ENCODE results near the gene SP1.
"Not testable (repeated sequence)": the region's sequence is repeated elsewhere in the genome, so short reads cannot be mapped to it uniquely, and the experiment has no call there.

Gene SP1

GRCh38 chr12:53344487-53344823, 35.5 kb upstream of the SP1 start:
- H3K36me3 Mint-ChIP-seq (ENCODE audit: insufficient read depth): peaks cover 13% of the 10 kb centered on the region
- H3K4me3 Mint-ChIP-seq: peak overlapping the region; percentile 91
- no peaks in the 10 kb centered on the region for H3K9me3 Mint-ChIP-seq
- peaks cover 9% of the 10 kb centered on the region for H3K27me3 Mint-ChIP-seq
- peak overlapping the region; percentile 84 for H3K27ac Mint-ChIP-seq (ENCODE audit: low read depth)
- no peak for DNase-seq (ENCODE audit: low spot score in 2 of 2)
- ATAC-seq (replicated peaks; ENCODE audit: extremely low read depth, poor library complexity, severe bottlenecking): no peak
- peaks cover 14% of the 10 kb centered on the region for H3K4me1 Mint-ChIP-seq

GRCh38 chr12:53344824-53345485, 35.0 kb upstream of the SP1 start:
- peak overlapping the region; percentile 84 for H3K27ac Mint-ChIP-seq (ENCODE audit: low read depth)
- peak; percentile 79 for ATAC-seq (replicated peaks; ENCODE audit: extremely low read depth, poor library complexity, severe bottlenecking)
- H3K4me1 Mint-ChIP-seq: peaks cover 14% of the 10 kb centered on the region
- H3K9me3 Mint-ChIP-seq: no peaks in the 10 kb centered on the region
- H3K36me3 Mint-ChIP-seq (ENCODE audit: insufficient read depth): peaks cover 13% of the 10 kb centered on the region
- H3K4me3 Mint-ChIP-seq: peak overlapping the region; percentile 91
- DNase-seq (ENCODE audit: low spot score in 2 of 2): peak; percentile 37 to 44
- H3K27me3 Mint-ChIP-seq: peaks cover 9% of the 10 kb centered on the region

- H3K27ac Mint-ChIP-seq (ENCODE audit: low read depth): peak overlapping the region; percentile 84
- peaks cover 3% of the 10 kb centered on the region for H3K27me3 Mint-ChIP-seq
- H3K4me3 Mint-ChIP-seq: peak overlapping the region; percentile 91
- no peak for ATAC-seq (replicated peaks; ENCODE audit: extremely low read depth, poor library complexity, severe bottlenecking)
- H3K9me3 Mint-ChIP-seq: no peaks in the 10 kb centered on the region
- H3K36me3 Mint-ChIP-seq (ENCODE audit: insufficient read depth): peaks cover 13% of the 10 kb centered on the region
- no peak for DNase-seq (ENCODE audit: low spot score in 2 of 2)
- peaks cover 14% of the 10 kb centered on the region for H3K4me1 Mint-ChIP-seq
Observed at GRCh38 chr12:53345486-53346188, 34.3 kb upstream of the SP1 start.

- Mint-ChIP-seq H3K9me3 (no peaks in the 10 kb centered on the region), H3K27me3 (no peaks in the 10 kb centered on the region), H3K4me3 (peak overlapping the region; percentile 91), H3K27ac (ENCODE audit: low read depth) (no peak overlapping the region), H3K4me1 (peaks cover 14% of the 10 kb centered on the region), H3K36me3 (ENCODE audit: insufficient read depth) (peaks cover 13% of the 10 kb centered on the region)
- DNase-seq (ENCODE audit: low spot score in 2 of 2) (no peak), ATAC-seq (replicated peaks; ENCODE audit: extremely low read depth, poor library complexity, severe bottlenecking) (no peak)
Observed at GRCh38 chr12:53346491-53346890, 33.5 kb upstream of the SP1 start.

- Mint-ChIP-seq H3K27ac (ENCODE audit: low read depth) (no peak overlapping the region), H3K9me3 (no peaks in the 10 kb centered on the region), H3K4me1 (peaks cover 21% of the 10 kb centered on the region), H3K4me3 (no peak overlapping the region), H3K36me3 (ENCODE audit: insufficient read depth) (peaks cover 12% of the 10 kb centered on the region), H3K27me3 (no peaks in the 10 kb centered on the region)
- no peak for DNase-seq (ENCODE audit: low spot score in 2 of 2)
- ATAC-seq (replicated peaks; ENCODE audit: extremely low read depth, poor library complexity, severe bottlenecking): no peak
Observed at GRCh38 chr12:53347905-53348304, 32.1 kb upstream of the SP1 start.

GRCh38 chr12:53352331-53353256, 27.4 kb upstream of the SP1 start:
- Mint-ChIP-seq H3K36me3 (ENCODE audit: insufficient read depth) (no peaks in the 10 kb centered on the region), H3K9me3 (no peaks in the 10 kb centered on the region), H3K4me1 (peaks cover 8% of the 10 kb centered on the region), H3K4me3 (no peak overlapping the region), H3K27me3 (no peaks in the 10 kb centered on the region), H3K27ac (ENCODE audit: low read depth) (no peak overlapping the region)
- ATAC-seq (replicated peaks; ENCODE audit: extremely low read depth, poor library complexity, severe bottlenecking) (peak; percentile 95), DNase-seq (ENCODE audit: low spot score in 2 of 2) (peak; percentile 72 to 79)

- Mint-ChIP-seq H3K9me3 (no peaks in the 10 kb centered on the region), H3K27me3 (no peaks in the 10 kb centered on the region), H3K36me3 (ENCODE audit: insufficient read depth) (no peaks in the 10 kb centered on the region), H3K4me3 (no peak overlapping the region), H3K4me1 (peaks cover 8% of the 10 kb centered on the region), H3K27ac (ENCODE audit: low read depth) (no peak overlapping the region)
- DNase-seq (ENCODE audit: low spot score in 2 of 2) (no peak), ATAC-seq (replicated peaks; ENCODE audit: extremely low read depth, poor library complexity, severe bottlenecking) (no peak)
Observed at GRCh38 chr12:53353257-53353655, 26.7 kb upstream of the SP1 start.

- DNase-seq (ENCODE audit: low spot score in 2 of 2) (no peak), ATAC-seq (replicated peaks; ENCODE audit: extremely low read depth, poor library complexity, severe bottlenecking) (no peak)
- Mint-ChIP-seq H3K27me3 (no peaks in the 10 kb centered on the region), H3K27ac (ENCODE audit: low read depth) (peak overlapping the region; percentile 41), H3K4me1 (peaks cover 8% of the 10 kb centered on the region), H3K9me3 (no peaks in the 10 kb centered on the region), H3K36me3 (ENCODE audit: insufficient read depth) (peaks cover 1% of the 10 kb centered on the region), H3K4me3 (no peak overlapping the region)
Observed at GRCh38 chr12:53355121-53355520, 24.9 kb upstream of the SP1 start.

GRCh38 chr12:53358836-53359419, 21.0 kb upstream of the SP1 start:
- ATAC-seq (replicated peaks; ENCODE audit: extremely low read depth, poor library complexity, severe bottlenecking) (no peak), DNase-seq (ENCODE audit: low spot score in 2 of 2) (no peak)
- no peak overlapping the region for H3K27ac Mint-ChIP-seq (ENCODE audit: low read depth)
- no peaks in the 10 kb centered on the region for H3K27me3 Mint-ChIP-seq
- no peaks in the 10 kb centered on the region for H3K4me1 Mint-ChIP-seq
- H3K36me3 Mint-ChIP-seq (ENCODE audit: insufficient read depth): peaks cover 1% of the 10 kb centered on the region
- H3K9me3 Mint-ChIP-seq: no peaks in the 10 kb centered on the region
- no peak overlapping the region for H3K4me3 Mint-ChIP-seq

GRCh38 chr12:53361638-53362037, 18.3 kb upstream of the SP1 start:
- H3K36me3 Mint-ChIP-seq (ENCODE audit: insufficient read depth); H3K4me1 Mint-ChIP-seq; ATAC-seq (replicated peaks; ENCODE audit: extremely low read depth, poor library complexity, severe bottlenecking); H3K27me3 Mint-ChIP-seq; H3K27ac Mint-ChIP-seq (ENCODE audit: low read depth); DNase-seq (ENCODE audit: low spot score in 2 of 2); H3K4me3 Mint-ChIP-seq; H3K9me3 Mint-ChIP-seq: not testable (repeated sequence)

GRCh38 chr12:53365245-53365904, 14.6 kb upstream of the SP1 start:
- Mint-ChIP-seq H3K4me3 (no peak overlapping the region), H3K4me1 (peaks cover 5% of the 10 kb centered on the region), H3K27me3 (no peaks in the 10 kb centered on the region), H3K9me3 (no peaks in the 10 kb centered on the region), H3K36me3 (ENCODE audit: insufficient read depth) (no peaks in the 10 kb centered on the region), H3K27ac (ENCODE audit: low read depth) (no peak overlapping the region)
- DNase-seq (ENCODE audit: low spot score in 2 of 2) (no peak), ATAC-seq (replicated peaks; ENCODE audit: extremely low read depth, poor library complexity, severe bottlenecking) (no peak)

- H3K4me1 Mint-ChIP-seq: peaks cover 20% of the 10 kb centered on the region
- H3K36me3 Mint-ChIP-seq (ENCODE audit: insufficient read depth); DNase-seq (ENCODE audit: low spot score in 2 of 2); H3K27me3 Mint-ChIP-seq; ATAC-seq (replicated peaks; ENCODE audit: extremely low read depth, poor library complexity, severe bottlenecking); H3K4me3 Mint-ChIP-seq; H3K9me3 Mint-ChIP-seq: not testable (repeated sequence)
- peak overlapping the region; percentile 59 for H3K27ac Mint-ChIP-seq (ENCODE audit: low read depth)
Observed at GRCh38 chr12:53373554-53374133, 6.3 kb upstream of the SP1 start.
